Uterus (tissue), 2 donors: ENCODE measurements around the gene PLAAT4.

Experiments used
- CTCF ChIP-seq, 4 experiments: fragments of 200-600 bp in 2 of 4; fragments of 450-650 bp in 2 of 4; sonication (generic) in 2 of 4; IDR thresholded peaks; one replicate each; pipeline ENCODE4 v1.5.1; 2016 to 2019; ENCODE audit warnings: antibody characterized with exemption in 4 of 4, mild to moderate bottlenecking in 2 of 4, moderate library complexity in 1 of 4
- POLR2A ChIP-seq, 2 donors: fragments of 450-650 bp; IDR thresholded peaks; one replicate each; pipeline ENCODE4 v1.6.1; 2016; ENCODE audit warnings: antibody characterized with exemption in 2 of 2, mild to moderate bottlenecking in 1 of 2, moderate library complexity in 1 of 2

- no peak for TF ChIP-seq POLR2A (IDR thresholded peaks at IDR 0.05)
- TF ChIP-seq CTCF (IDR thresholded peaks at IDR 0.05), result no peak
Measured at GRCh38 chr11:63536669-63537292, at the start of gene PLAAT4.
